Adrenal gland (tissue), 12 donors: ENCODE data around the gene ITM2C. TPM values are rescaled to one million over a fixed set of nuclear protein-coding genes. Genes with fewer than 3 reads are reported as not detected.

Experiments used
- DNase-seq, 7 donors: peaks; one replicate each; pipeline ENCODE4 v3.0.0-alpha.2; 2019 to 2020
- H3K27ac ChIP-seq, 5 donors: fragments of 200-600 bp; sonication (generic) in 4 of 5; 1 replicate in 3 of 5; 2 replicates in 2 of 5; pipeline versions ENCODE4 v1.5.1 to v1.8.0; 2016 to 2020; ENCODE audit warnings: mild to moderate bottlenecking in 1 of 5
- H3K27me3 ChIP-seq: fragments of 200-600 bp; 2 replicates; pipeline ENCODE4 v1.8.0; 2021
- H3K36me3 ChIP-seq, 2 donors: fragments of 200-600 bp; replicated peaks in 1 of 2; 1 replicate in 1 of 2; 2 replicates in 1 of 2; pipeline versions ENCODE4 v1.5.1 to v1.8.0; 2018 to 2022
- H3K4me1 ChIP-seq, 2 donors: fragments of 200-600 bp; replicated peaks in 1 of 2; 1 replicate in 1 of 2; 2 replicates in 1 of 2; pipeline versions ENCODE4 v1.5.1 to v1.8.0; 2018 to 2021
- H3K4me3 ChIP-seq, 4 donors: fragments of 200-600 bp; sonication (generic) in 3 of 4; one replicate each; pipeline ENCODE4 v1.5.1; 2016 to 2018
- H3K9me3 ChIP-seq, 3 donors: fragments of 200-600 bp; sonication (generic) in 1 of 3; replicated peaks in 1 of 3; 1 replicate in 2 of 3; 2 replicates in 1 of 3; pipeline versions ENCODE4 v1.5.1 to v1.8.0; 2016 to 2021
- CTCF ChIP-seq, 6 experiments: fragments of 450-650 bp in 4 of 6; fragments of 200-600 bp in 2 of 6; sonication (generic) in 1 of 6; IDR thresholded peaks; 1 replicate in 5 of 6; 2 replicates in 1 of 6; pipeline versions ENCODE4 v1.5.1 to v1.8.0; 2016 to 2021; ENCODE audit warnings: antibody characterized with exemption in 6 of 6, mild to moderate bottlenecking in 2 of 6, moderate library complexity in 1 of 6
- POLR2A ChIP-seq, 2 donors: fragments of 450-650 bp; IDR thresholded peaks; one replicate each; pipeline ENCODE4 v1.6.1; 2017; ENCODE audit warnings: antibody characterized with exemption in 2 of 2, mild to moderate bottlenecking in 2 of 2, moderate library complexity in 1 of 2
- WGBS, 4 donors: extraction: QIAGEN DNeasy Blood & Tissue Kit in 2 of 4; methylation state at CpG; one replicate each; pipeline versions ENCODE4 v1.1.5 to v1.1.7; 2013 to 2017; 5-methylcytosine and 5-hydroxymethylcytosine counted together
- intact Hi-C, 2 donors: fragments of 100-400 bp; cut with DNase I; formaldehyde crosslinking; loops; one replicate each; pipeline versions ENCODE4 v1.14.1 to v1.15.0; 2022 to 2023
- polyA plus RNA-seq, 3 donors: library from polyadenylated mRNA; stranded (reverse); fragments of 200-250 nt in 2 of 3; fragments of 350-450 nt in 1 of 3; fragmentation: Illumina TruSeq in 1 of 3; extraction: RNeasy Lipid Tissue Mini Kit (QIAGEN cat#74804) in 1 of 3; gene quantifications; one replicate each; pipeline ENCODE4 v1.2.3, GENCODE V29; 2013 to 2014
- total RNA-seq, 9 donors: library from RNA; depleted of rRNA in 4 of 9; stranded (reverse); fragments of >200 nt in 4 of 9; fragments of 120-200 nt in 1 of 9; fragmentation: NEBNext Ultra II Directional in 1 of 9; extraction: Animal tissue kit (Norgen Biotek cat#: 25700) in 1 of 9; gene quantifications; one replicate each; pipeline versions ENCODE4 v1.1.0 to v1.2.4, GENCODE V29; 2013 to 2023
- donor health status: healthy with polysubstance abuse.
- donor health status: Bipolar disorder and iron deficiency.
- donor health status: DM: yes; HTN: yes; CAD: no.
- donor health status: DM: no; HTN: no; CAD: no.
- donor health status: DM: no; HTN: no; CAD: no.
- donor health status: DM: yes; HTN: yes; CAD: no.

ITM2C gene
- total and polyA plus RNA-seq, 12 donors = 16.8 to 131 (median 35.6) TPM

GRCh38 chr2:230872968-230873660, 8.4 kb downstream of the ITM2C start:
- intact Hi-C loops = no loop called here
- H3K27me3 ChIP-seq = no peaks in the 10 kb centered on the region
- DNase-seq = peak in 1 of 7 donors; percentile 44
- H3K4me1 ChIP-seq = peaks cover 0 to 14% of the 10 kb centered on the region in 2 donors
- peak overlapping the region in 1 of 5 donors; percentile 62 for H3K27ac ChIP-seq
- 87 to 93% (median 90%) methylated on average over 21 of the region's 21 CpGs for WGBS, 4 donors
- TF ChIP-seq POLR2A (IDR thresholded peaks at IDR 0.05) = no peak
- no peak for TF ChIP-seq CTCF (IDR thresholded peaks at IDR 0.05)
- H3K36me3 ChIP-seq = peaks cover 0 to 8% of the 10 kb centered on the region in 2 donors
- no peaks in the 10 kb centered on the region for H3K9me3 ChIP-seq
- no peak overlapping the region for H3K4me3 ChIP-seq

GRCh38 chr2:230873661-230874401, 9.1 kb downstream of the ITM2C start:
- H3K27ac ChIP-seq = no peak overlapping the region
- H3K4me1 ChIP-seq = peaks cover 0 to 14% of the 10 kb centered on the region in 2 donors
- DNase-seq = peak in 2 of 7 donors; percentile 6 to 17
- no peak overlapping the region for H3K4me3 ChIP-seq
- no peak for TF ChIP-seq CTCF (IDR thresholded peaks at IDR 0.05)
- TF ChIP-seq POLR2A (IDR thresholded peaks at IDR 0.05) = no peak
- no peaks in the 10 kb centered on the region for H3K9me3 ChIP-seq
- H3K27me3 ChIP-seq = no peaks in the 10 kb centered on the region
- 83 to 91% (median 87%) methylated on average over 10 to 13 of the region's 13 CpGs for WGBS, 4 donors
- intact Hi-C loops = no loop called here
- peaks cover 0 to 8% of the 10 kb centered on the region in 2 donors for H3K36me3 ChIP-seq

GRCh38 chr2:230874456-230874855, 9.7 kb downstream of the ITM2C start:
- H3K36me3 ChIP-seq = peaks cover 0 to 8% of the 10 kb centered on the region in 2 donors
- H3K27ac ChIP-seq = no peak overlapping the region
- no peaks in the 10 kb centered on the region for H3K27me3 ChIP-seq
- TF ChIP-seq CTCF (IDR thresholded peaks at IDR 0.05) (no peak), POLR2A (IDR thresholded peaks at IDR 0.05) (no peak)
- intact Hi-C loops = no loop called here
- H3K9me3 ChIP-seq = no peaks in the 10 kb centered on the region
- peaks cover 0 to 14% of the 10 kb centered on the region in 2 donors for H3K4me1 ChIP-seq
- peak in 1 of 7 donors; percentile 34 for DNase-seq
- no peak overlapping the region for H3K4me3 ChIP-seq
- WGBS, 4 donors = 85 to 93% (median 89%) methylated on average over 8 to 11 of the region's 11 CpGs

- Histone ChIP-seq H3K27ac (no peak overlapping the region), H3K9me3 (no peaks in the 10 kb centered on the region), H3K36me3 (peaks cover 0 to 8% of the 10 kb centered on the region in 2 donors), H3K27me3 (no peaks in the 10 kb centered on the region), H3K4me1 (peaks cover 0 to 14% of the 10 kb centered on the region in 2 donors), H3K4me3 (no peak overlapping the region)
- 82 to 94% (median 91%) methylated on average over 7 to 10 of the region's 10 CpGs for WGBS, 4 donors
- peak in 2 of 7 donors; percentile 9 to 44 for DNase-seq
- intact Hi-C loops = no loop called here
- no peak for TF ChIP-seq POLR2A (IDR thresholded peaks at IDR 0.05)
- TF ChIP-seq CTCF (IDR thresholded peaks at IDR 0.05) = no peak
Measured at GRCh38 chr2:230874876-230875275, 10.1 kb downstream of the ITM2C start.
